Measurements from ENCODE around the gene IL4. TPM values are rescaled to one million over a fixed set of nuclear protein-coding genes. Genes with fewer than 3 reads are reported as not detected.

Gene IL4
- total RNA-seq, 1 donor from 2014 or later = not detected

GRCh38 chr5:132662004-132662401 is 11.8 kb upstream of the IL4 start:
- no peak for TF ChIP-seq CTCF (IDR thresholded peaks at IDR 0.05)
- TF ChIP-seq EZH2 (IDR thresholded peaks at IDR 0.05) = no peak
- no peak for TF ChIP-seq EZH2phosphoT487 (IDR thresholded peaks at IDR 0.05)
- H3K36me3 ChIP-seq = no peaks in the 10 kb centered on the region
- Mint-ChIP-seq H3K4me3 (no peak overlapping the region), H3K36me3 (no peaks in the 10 kb centered on the region), H3K27me3 (ENCODE audit: insufficient read depth, low read depth) (peaks cover 7% of the 10 kb centered on the region), H3K4me1 (peaks cover 22% of the 10 kb centered on the region), H3K27ac (no peak overlapping the region), H3K9me3 (no peaks in the 10 kb centered on the region)
- no peaks in the 10 kb centered on the region for H3K4me1 ChIP-seq
- no peak overlapping the region for H3K4me2 ChIP-seq
- no peaks in the 10 kb centered on the region for H3K9me3 ChIP-seq (ENCODE audit: low read depth)
- H2AFZ ChIP-seq (replicated peaks) = no peak overlapping the region
- H3K79me2 ChIP-seq (ENCODE audit: low read depth) = no peaks in the 10 kb centered on the region
- no peak for DNase-seq (ENCODE audit: low spot score)
- no peaks in the 10 kb centered on the region for H3F3A ChIP-seq (ENCODE audit: low read depth)
- peaks cover 8% of the 10 kb centered on the region for H3K27me3 ChIP-seq
- no peaks in the 10 kb centered on the region for H4K20me1 ChIP-seq (ENCODE audit: low read depth)
- no peak overlapping the region for H3K4me3 ChIP-seq
- no peak overlapping the region for H3K27ac ChIP-seq
- H3K9ac ChIP-seq = no peak overlapping the region

- H2AFZ ChIP-seq (replicated peaks) = no peak overlapping the region
- H3K4me2 ChIP-seq = no peak overlapping the region
- H3K36me3 ChIP-seq = no peaks in the 10 kb centered on the region
- H3K9me3 ChIP-seq (ENCODE audit: low read depth) = no peaks in the 10 kb centered on the region
- H3F3A ChIP-seq (ENCODE audit: low read depth) = no peaks in the 10 kb centered on the region
- no peaks in the 10 kb centered on the region for H3K9me3 Mint-ChIP-seq
- no peaks in the 10 kb centered on the region for H3K36me3 Mint-ChIP-seq
- no peak overlapping the region for H3K9ac ChIP-seq
- H3K27me3 ChIP-seq = no peaks in the 10 kb centered on the region
- H3K27ac Mint-ChIP-seq = no peak overlapping the region
- H3K4me1 ChIP-seq = no peaks in the 10 kb centered on the region
- H4K20me1 ChIP-seq (ENCODE audit: low read depth) = no peaks in the 10 kb centered on the region
- no peak for TF ChIP-seq CTCF (IDR thresholded peaks at IDR 0.05)
- TF ChIP-seq EZH2 (IDR thresholded peaks at IDR 0.05) = no peak
- TF ChIP-seq EZH2phosphoT487 (IDR thresholded peaks at IDR 0.05) = no peak
- peaks cover 22% of the 10 kb centered on the region for H3K4me1 Mint-ChIP-seq
- no peak overlapping the region for H3K4me3 Mint-ChIP-seq
- H3K79me2 ChIP-seq (ENCODE audit: low read depth) = no peaks in the 10 kb centered on the region
- no peak overlapping the region for H3K27ac ChIP-seq
- no peak overlapping the region for H3K4me3 ChIP-seq
- no peaks in the 10 kb centered on the region for H3K27me3 Mint-ChIP-seq (ENCODE audit: insufficient read depth, low read depth)
- no peak for DNase-seq (ENCODE audit: low spot score)
These were observed 10.6 kb upstream of the IL4 start for GRCh38 chr5:132662925-132663770.

GRCh38 chr5:132663771-132664695 is 9.8 kb upstream of the IL4 start:
- Histone ChIP-seq H3K9me3 (ENCODE audit: low read depth) (no peaks in the 10 kb centered on the region), H2AFZ (replicated peaks) (peak overlapping the region; percentile 26)
- H3K27ac Mint-ChIP-seq = peak overlapping the region; percentile 72

More at GRCh38 chr5:132663771-132664695, 9.8 kb upstream of the IL4 start:
- no peaks in the 10 kb centered on the region for H3F3A ChIP-seq (ENCODE audit: low read depth)
- H3K4me3 ChIP-seq = no peak overlapping the region
- Mint-ChIP-seq H3K36me3 (no peaks in the 10 kb centered on the region), H3K9me3 (no peaks in the 10 kb centered on the region), H3K4me3 (no peak overlapping the region), H3K27me3 (ENCODE audit: insufficient read depth, low read depth) (peaks cover 2% of the 10 kb centered on the region), H3K4me1 (peaks cover 22% of the 10 kb centered on the region)
- H3K79me2 ChIP-seq (ENCODE audit: low read depth) = no peaks in the 10 kb centered on the region
- H3K27ac ChIP-seq = no peak overlapping the region
- H3K27me3 ChIP-seq = no peaks in the 10 kb centered on the region
- H3K36me3 ChIP-seq = no peaks in the 10 kb centered on the region
- no peak for DNase-seq (ENCODE audit: low spot score)
- H3K4me1 ChIP-seq = no peaks in the 10 kb centered on the region
- H3K9ac ChIP-seq = no peak overlapping the region
- H4K20me1 ChIP-seq (ENCODE audit: low read depth) = no peaks in the 10 kb centered on the region
- no peak for TF ChIP-seq EZH2phosphoT487 (IDR thresholded peaks at IDR 0.05)
- TF ChIP-seq CTCF (IDR thresholded peaks at IDR 0.05) = no peak
- no peak for TF ChIP-seq EZH2 (IDR thresholded peaks at IDR 0.05)
- H3K4me2 ChIP-seq = no peak overlapping the region
